ENCODE data around the gene TELO2. TPM values are rescaled to one million over a fixed set of nuclear protein-coding genes. Genes with fewer than 3 reads are reported as not detected.

Gene TELO2
- polyA plus RNA-seq, 2 of the 4 experiments (the other 2 are of a cell fraction) = 10.6 to 34.8 TPM

DNA sequence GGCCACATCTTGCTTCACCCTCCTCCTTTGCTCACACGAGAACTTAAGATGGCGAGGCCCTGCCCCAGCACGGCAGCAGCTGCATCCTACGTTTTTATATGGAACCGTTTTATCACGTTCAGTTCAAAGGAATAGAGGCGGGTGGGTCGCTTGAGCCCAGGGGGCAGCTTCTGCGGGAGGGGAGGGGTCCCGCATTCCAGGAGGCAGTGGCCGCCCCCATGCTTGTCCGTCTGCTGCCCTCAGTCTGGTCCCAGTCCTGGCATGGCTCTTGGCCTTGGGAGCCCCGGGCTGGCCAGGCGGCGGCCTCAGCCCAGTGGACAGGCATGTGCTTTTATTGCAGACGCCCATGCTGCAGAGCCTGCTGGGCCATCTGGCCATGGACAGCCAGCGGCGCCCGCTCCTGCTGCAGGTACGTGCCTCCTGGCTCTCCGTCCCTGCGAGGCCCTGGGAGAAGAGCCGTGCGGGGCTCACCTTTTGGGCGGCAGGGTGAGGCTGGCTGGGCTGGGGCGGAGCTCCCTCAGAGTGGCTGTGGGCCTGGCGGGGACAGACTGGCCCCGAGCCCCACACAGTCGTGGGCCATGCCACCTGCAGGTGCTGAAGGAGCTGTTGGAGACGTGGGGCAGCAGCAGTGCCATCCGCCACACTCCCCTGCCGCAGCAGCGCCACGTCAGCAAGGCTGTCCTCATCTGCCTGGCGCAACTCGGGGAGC, 6.8 kb downstream of the TELO2 start:
- no peak for TF ChIP-seq HOXB13 (CRISPR knock-in tag; IDR thresholded peaks at IDR 0.05; ENCODE audit: low read depth)
- TF ChIP-seq RFX5 (IDR thresholded peaks at IDR 0.05) = no peak
- TF ChIP-seq, protein P1, sequence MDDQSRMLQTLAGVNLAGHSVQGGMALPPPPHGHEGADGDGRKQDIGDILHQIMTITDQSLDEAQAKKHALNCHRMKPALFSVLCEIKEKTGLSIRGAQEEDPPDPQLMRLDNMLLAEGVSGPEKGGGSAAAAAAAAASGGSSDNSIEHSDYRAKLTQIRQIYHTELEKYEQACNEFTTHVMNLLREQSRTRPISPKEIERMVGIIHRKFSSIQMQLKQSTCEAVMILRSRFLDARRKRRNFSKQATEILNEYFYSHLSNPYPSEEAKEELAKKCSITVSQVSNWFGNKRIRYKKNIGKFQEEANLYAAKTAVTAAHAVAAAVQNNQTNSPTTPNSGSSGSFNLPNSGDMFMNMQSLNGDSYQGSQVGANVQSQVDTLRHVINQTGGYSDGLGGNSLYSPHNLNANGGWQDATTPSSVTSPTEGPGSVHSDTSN (IDR thresholded peaks at IDR 0.05) = no peak
- TF ChIP-seq CBX2 (IDR thresholded peaks at IDR 0.05; ENCODE audit: borderline replicate concordance, low read depth) = no peak
- TF ChIP-seq NFE2L2 (conservative IDR thresholded peaks at IDR 0.05; ENCODE audit: low read length) = no peak
- TF ChIP-seq GATA3 (IDR thresholded peaks at IDR 0.05; ENCODE audit: borderline replicate concordance) = no peak
- no peak for TF ChIP-seq ESRRA (IDR thresholded peaks at IDR 0.05; ENCODE audit: borderline replicate concordance, low read length)
- TF ChIP-seq MAFK (IDR thresholded peaks at IDR 0.05; ENCODE audit: partially characterized antibody) = no peak
- TF ChIP-seq HEYL (CRISPR knock-in tag; IDR thresholded peaks at IDR 0.05) = no peak
- TF ChIP-seq, protein P2, sequence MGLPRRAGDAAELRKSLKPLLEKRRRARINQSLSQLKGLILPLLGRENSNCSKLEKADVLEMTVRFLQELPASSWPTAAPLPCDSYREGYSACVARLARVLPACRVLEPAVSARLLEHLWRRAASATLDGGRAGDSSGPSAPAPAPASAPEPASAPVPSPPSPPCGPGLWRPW (IDR thresholded peaks at IDR 0.05) = no peak
- TF ChIP-seq TFCP2L1 (CRISPR knock-in tag; IDR thresholded peaks at IDR 0.05) = no peak
- no peak for FAIRE-seq
- CTCF ChIA-PET = no interaction called here
- H3K4me1 ChIP-seq = no peaks in the 10 kb centered on the region
- no peak overlapping the region for H3K4me2 ChIP-seq
- H3K4me3 ChIP-seq = no peak overlapping the region
- no peak for DNase-seq (ENCODE audit: low read depth in 1 of 2, low spot score in 1 of 2)
- POLR2A ChIA-PET = no interaction called here
- H3K27ac ChIP-seq = no peak overlapping the region
- H3K9me3 ChIP-seq = no peaks in the 10 kb centered on the region
- no peak for ATAC-seq
- WGBS (ENCODE audit: missing lambda C conversion rate) = 89% methylated on average over 26 of the region's 36 CpGs

DNA sequence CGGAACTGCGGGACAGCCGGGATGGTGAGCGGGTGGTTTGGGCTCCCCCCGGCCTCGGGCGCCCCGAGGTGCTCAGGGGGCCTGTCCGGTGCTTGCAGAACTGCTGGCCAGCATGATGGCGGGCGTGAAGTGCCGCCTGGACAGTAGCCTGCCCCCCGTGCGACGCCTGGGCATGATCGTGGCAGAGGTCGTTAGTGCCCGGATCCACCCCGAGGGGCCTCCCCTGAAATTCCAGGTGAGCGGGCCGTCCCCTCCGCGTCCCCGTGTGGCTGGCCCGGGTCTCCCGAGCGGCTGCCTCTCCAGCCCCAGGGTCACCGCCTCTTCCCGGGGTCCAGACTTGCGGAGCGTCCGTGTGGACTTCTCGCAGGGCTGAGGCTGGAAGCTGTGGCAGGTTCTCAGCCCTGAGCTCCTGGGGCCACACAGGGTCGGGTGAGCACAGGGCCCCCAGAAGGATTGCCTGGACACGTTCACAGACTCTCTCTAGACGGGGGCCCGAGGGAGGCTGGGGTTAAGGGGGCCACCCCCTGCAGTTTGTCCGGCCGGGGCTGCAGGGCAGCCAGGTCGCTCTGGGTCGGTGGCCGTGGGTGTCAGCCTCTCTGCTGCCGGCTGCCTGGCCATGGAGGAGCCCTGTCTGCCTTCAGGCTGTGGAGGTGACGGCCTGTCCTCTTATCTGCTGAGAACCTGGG, 7.4 kb downstream of the TELO2 start:
- no peak for FAIRE-seq
- Histone ChIP-seq H3K4me1 (no peaks in the 10 kb centered on the region), H3K27ac (no peak overlapping the region), H3K4me2 (no peak overlapping the region), H3K9me3 (no peaks in the 10 kb centered on the region), H3K4me3 (no peak overlapping the region)
- ChIA-PET POLR2A (no interaction called here), CTCF (interaction anchor here (0.5 to 1.4 kb wide), 3 partner anchors 12 to 73 kb away, joined by 3 to 5 read pairs (median 3); no protein-coding TSS in a partner anchor)
- WGBS (ENCODE audit: missing lambda C conversion rate) = 96% methylated on average over 30 of the region's 44 CpGs
- no peak for DNase-seq (ENCODE audit: low read depth in 1 of 2, low spot score in 1 of 2)
- no peak for ATAC-seq
- TF ChIP-seq CHD2 (IDR thresholded peaks at IDR 0.05; ENCODE audit: low read length, partially characterized antibody) (no peak), RAD21 (conservative IDR thresholded peaks at IDR 0.05 in 1 of 2, IDR thresholded peaks at IDR 0.05 in 1 of 2) (no peak), BHLHE40 (IDR thresholded peaks at IDR 0.05; ENCODE audit: low read depth, low read length) (no peak), SMC3 (IDR thresholded peaks at IDR 0.05) (no peak), KDM1A (IDR thresholded peaks at IDR 0.05; ENCODE audit: low read depth) (no peak), POLR2A (IDR thresholded peaks at IDR 0.05; ENCODE audit: low read length) (no peak), JUNB (IDR thresholded peaks at IDR 0.05) (no peak), RARB (CRISPR knock-in tag; IDR thresholded peaks at IDR 0.05) (no peak), MAFK (IDR thresholded peaks at IDR 0.05; ENCODE audit: partially characterized antibody) (no peak), JUN (IDR thresholded peaks at IDR 0.05) (no peak), CBX8 (IDR thresholded peaks at IDR 0.05) (no peak), HOXB5 (CRISPR knock-in tag; IDR thresholded peaks at IDR 0.05) (no peak)
- TF ChIP-seq, protein P3, sequence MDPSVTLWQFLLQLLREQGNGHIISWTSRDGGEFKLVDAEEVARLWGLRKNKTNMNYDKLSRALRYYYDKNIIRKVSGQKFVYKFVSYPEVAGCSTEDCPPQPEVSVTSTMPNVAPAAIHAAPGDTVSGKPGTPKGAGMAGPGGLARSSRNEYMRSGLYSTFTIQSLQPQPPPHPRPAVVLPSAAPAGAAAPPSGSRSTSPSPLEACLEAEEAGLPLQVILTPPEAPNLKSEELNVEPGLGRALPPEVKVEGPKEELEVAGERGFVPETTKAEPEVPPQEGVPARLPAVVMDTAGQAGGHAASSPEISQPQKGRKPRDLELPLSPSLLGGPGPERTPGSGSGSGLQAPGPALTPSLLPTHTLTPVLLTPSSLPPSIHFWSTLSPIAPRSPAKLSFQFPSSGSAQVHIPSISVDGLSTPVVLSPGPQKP (IDR thresholded peaks at IDR 0.05; ENCODE audit: low read depth, low read length) = no peak
- TF ChIP-seq, protein P1 (IDR thresholded peaks at IDR 0.05) = no peak
- TF ChIP-seq, protein P4, sequence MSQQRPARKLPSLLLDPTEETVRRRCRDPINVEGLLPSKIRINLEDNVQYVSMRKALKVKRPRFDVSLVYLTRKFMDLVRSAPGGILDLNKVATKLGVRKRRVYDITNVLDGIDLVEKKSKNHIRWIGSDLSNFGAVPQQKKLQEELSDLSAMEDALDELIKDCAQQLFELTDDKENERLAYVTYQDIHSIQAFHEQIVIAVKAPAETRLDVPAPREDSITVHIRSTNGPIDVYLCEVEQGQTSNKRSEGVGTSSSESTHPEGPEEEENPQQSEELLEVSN (IDR thresholded peaks at IDR 0.05; ENCODE audit: borderline replicate concordance, low read depth) = no peak
- TF ChIP-seq, protein P5, sequence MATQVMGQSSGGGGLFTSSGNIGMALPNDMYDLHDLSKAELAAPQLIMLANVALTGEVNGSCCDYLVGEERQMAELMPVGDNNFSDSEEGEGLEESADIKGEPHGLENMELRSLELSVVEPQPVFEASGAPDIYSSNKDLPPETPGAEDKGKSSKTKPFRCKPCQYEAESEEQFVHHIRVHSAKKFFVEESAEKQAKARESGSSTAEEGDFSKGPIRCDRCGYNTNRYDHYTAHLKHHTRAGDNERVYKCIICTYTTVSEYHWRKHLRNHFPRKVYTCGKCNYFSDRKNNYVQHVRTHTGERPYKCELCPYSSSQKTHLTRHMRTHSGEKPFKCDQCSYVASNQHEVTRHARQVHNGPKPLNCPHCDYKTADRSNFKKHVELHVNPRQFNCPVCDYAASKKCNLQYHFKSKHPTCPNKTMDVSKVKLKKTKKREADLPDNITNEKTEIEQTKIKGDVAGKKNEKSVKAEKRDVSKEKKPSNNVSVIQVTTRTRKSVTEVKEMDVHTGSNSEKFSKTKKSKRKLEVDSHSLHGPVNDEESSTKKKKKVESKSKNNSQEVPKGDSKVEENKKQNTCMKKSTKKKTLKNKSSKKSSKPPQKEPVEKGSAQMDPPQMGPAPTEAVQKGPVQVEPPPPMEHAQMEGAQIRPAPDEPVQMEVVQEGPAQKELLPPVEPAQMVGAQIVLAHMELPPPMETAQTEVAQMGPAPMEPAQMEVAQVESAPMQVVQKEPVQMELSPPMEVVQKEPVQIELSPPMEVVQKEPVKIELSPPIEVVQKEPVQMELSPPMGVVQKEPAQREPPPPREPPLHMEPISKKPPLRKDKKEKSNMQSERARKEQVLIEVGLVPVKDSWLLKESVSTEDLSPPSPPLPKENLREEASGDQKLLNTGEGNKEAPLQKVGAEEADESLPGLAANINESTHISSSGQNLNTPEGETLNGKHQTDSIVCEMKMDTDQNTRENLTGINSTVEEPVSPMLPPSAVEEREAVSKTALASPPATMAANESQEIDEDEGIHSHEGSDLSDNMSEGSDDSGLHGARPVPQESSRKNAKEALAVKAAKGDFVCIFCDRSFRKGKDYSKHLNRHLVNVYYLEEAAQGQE (IDR thresholded peaks at IDR 0.05) = no peak

All from A549 (cell line).